ENCODE measurements around the gene EFHC1. TPM values are rescaled to one million over a fixed set of nuclear protein-coding genes. Genes with fewer than 3 reads are reported as not detected.
A peak's percentile ranks its signal among the peaks of the same experiment; 100 is the strongest.

Gene EFHC1
- total and polyA plus RNA-seq, 2 donors from 2014 or later = 25.4 to 33.9 TPM

DNA sequence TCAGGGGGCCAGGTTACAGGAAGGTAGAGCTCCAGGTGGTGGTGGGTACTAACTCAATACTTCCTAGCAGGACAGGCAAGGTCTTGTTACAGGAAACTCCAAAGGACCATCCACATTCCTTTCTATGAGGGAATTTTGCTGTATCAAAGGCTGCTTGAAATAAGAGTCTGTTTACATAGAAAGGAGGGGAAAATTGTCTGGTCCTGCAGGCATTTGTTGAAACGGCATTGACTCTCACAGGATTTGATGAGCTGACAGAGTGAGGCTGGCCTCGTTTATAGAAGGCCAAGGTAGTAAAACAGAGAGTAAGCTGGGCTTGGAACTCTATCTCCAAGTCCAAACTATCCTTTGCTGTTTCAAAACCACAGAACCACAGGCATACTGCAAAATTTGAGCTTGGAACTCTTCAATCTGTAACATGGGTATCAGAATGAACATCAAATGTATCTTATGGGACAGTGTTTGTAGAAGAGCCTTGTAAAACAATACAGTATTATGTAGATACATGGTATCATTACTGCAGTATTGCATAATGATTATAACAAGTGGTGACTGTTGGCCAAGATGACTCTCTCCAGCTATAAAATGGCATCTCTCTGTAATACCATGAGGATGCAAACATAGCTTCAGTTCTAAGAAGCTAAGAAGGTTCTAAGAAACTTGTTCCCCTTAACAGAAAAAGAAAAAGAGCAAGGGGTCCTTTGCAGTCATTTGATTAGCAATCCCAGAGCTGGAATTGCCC is 95.2 kb downstream of the EFHC1 start:
- Histone ChIP-seq H3K9me3 (ENCODE audit: control insufficient read depth in 2 of 3, insufficient read depth in 1 of 3, low read length in 3 of 3) (no peaks in the 10 kb centered on the region), H3K36me3 (ENCODE audit: control insufficient read depth in 2 of 3, insufficient read depth in 3 of 3, low read length in 3 of 3) (peaks cover 0 to 14% (median 2%) of the 10 kb centered on the region in 3 donors), H3K4me3 (ENCODE audit: low read length in 3 of 3) (no peak overlapping the region), H3K27ac (ENCODE audit: low read depth in 2 of 2, low read length in 2 of 2) (no peak overlapping the region), H3K27me3 (ENCODE audit: control insufficient read depth, insufficient read depth, low read length) (no peaks in the 10 kb centered on the region), H3K9ac (ENCODE audit: low read length in 3 of 3) (no peak overlapping the region), H3K4me1 (ENCODE audit: control insufficient read depth in 2 of 3, insufficient read depth in 2 of 3, low read depth in 1 of 3, low read length in 3 of 3) (peaks cover 0 to 15% (median 0%) of the 10 kb centered on the region in 3 donors)
- TF ChIP-seq, protein P1, sequence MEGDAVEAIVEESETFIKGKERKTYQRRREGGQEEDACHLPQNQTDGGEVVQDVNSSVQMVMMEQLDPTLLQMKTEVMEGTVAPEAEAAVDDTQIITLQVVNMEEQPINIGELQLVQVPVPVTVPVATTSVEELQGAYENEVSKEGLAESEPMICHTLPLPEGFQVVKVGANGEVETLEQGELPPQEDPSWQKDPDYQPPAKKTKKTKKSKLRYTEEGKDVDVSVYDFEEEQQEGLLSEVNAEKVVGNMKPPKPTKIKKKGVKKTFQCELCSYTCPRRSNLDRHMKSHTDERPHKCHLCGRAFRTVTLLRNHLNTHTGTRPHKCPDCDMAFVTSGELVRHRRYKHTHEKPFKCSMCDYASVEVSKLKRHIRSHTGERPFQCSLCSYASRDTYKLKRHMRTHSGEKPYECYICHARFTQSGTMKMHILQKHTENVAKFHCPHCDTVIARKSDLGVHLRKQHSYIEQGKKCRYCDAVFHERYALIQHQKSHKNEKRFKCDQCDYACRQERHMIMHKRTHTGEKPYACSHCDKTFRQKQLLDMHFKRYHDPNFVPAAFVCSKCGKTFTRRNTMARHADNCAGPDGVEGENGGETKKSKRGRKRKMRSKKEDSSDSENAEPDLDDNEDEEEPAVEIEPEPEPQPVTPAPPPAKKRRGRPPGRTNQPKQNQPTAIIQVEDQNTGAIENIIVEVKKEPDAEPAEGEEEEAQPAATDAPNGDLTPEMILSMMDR (IDR thresholded peaks at IDR 0.05; ENCODE audit: borderline replicate concordance, extremely low read depth, insufficient read depth) = no peak
- DNase-seq = peak in 2 of 5 donors; percentile 15 to 19
- intact Hi-C loops (cut with DNase I) = no loop called here
- no peak for FAIRE-seq

DNA sequence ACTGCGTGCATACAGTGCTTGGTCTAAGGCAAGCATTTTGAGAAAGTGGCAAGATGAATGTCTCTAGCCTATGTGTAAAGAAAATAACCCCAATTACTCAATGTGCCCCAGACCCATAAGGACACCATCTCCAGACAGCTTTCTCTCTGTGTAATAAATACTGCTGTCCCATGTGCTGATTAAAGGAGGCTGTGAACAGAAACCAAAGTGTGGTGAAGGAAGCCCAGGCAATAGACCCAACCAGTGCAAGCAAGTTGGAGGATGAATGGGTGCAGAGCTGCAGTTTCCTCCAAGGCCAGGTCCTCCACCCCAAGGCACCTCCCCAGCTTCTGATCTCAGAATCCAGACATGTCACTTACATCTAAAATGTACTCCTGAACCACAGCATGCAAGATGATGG is 96.1 kb downstream of the EFHC1 start:
- Histone ChIP-seq H3K9me3 (ENCODE audit: control insufficient read depth in 2 of 3, insufficient read depth in 1 of 3, low read length in 3 of 3) (no peaks in the 10 kb centered on the region), H3K27me3 (ENCODE audit: control insufficient read depth, insufficient read depth, low read length) (no peaks in the 10 kb centered on the region), H3K36me3 (ENCODE audit: control insufficient read depth in 2 of 3, insufficient read depth in 3 of 3, low read length in 3 of 3) (peaks cover 0 to 14% (median 2%) of the 10 kb centered on the region in 3 donors), H3K27ac (ENCODE audit: low read depth in 2 of 2, low read length in 2 of 2) (no peak overlapping the region), H3K4me1 (ENCODE audit: control insufficient read depth in 2 of 3, insufficient read depth in 2 of 3, low read depth in 1 of 3, low read length in 3 of 3) (peaks cover 0 to 15% (median 0%) of the 10 kb centered on the region in 3 donors), H3K9ac (ENCODE audit: low read length in 3 of 3) (no peak overlapping the region), H3K4me3 (ENCODE audit: low read length in 3 of 3) (no peak overlapping the region)
- intact Hi-C loops (cut with DNase I) = no loop called here
- TF ChIP-seq, protein P1 (IDR thresholded peaks at IDR 0.05; ENCODE audit: borderline replicate concordance, extremely low read depth, insufficient read depth) = no peak
- FAIRE-seq (no peak), DNase-seq (no peak)

DNA sequence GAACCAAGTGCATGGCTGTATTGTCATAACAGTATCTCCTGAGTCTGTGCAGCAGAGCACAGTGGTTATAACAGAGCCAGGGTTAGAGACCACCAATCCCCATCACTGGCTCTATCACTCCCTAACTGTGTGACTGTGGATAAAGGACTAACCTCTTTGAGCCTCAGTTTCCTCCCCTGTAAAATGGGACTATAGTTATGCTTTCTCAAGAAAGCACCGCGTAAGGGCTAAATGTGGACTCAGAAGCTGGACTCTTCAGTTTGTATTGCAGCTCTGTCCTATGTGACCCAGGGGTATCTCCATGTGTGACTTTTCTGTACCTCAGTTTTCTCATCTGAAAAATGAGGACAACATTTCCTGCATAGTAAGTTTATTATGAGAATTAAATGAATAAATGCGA is 96.8 kb downstream of the EFHC1 start:
- Histone ChIP-seq H3K4me3 (ENCODE audit: low read length in 3 of 3) (no peak overlapping the region), H3K27me3 (ENCODE audit: control insufficient read depth, insufficient read depth, low read length) (no peaks in the 10 kb centered on the region), H3K36me3 (ENCODE audit: control insufficient read depth in 2 of 3, insufficient read depth in 3 of 3, low read length in 3 of 3) (peaks cover 0 to 14% (median 2%) of the 10 kb centered on the region in 3 donors), H3K9me3 (ENCODE audit: control insufficient read depth in 2 of 3, insufficient read depth in 1 of 3, low read length in 3 of 3) (no peaks in the 10 kb centered on the region), H3K27ac (ENCODE audit: low read depth in 2 of 2, low read length in 2 of 2) (no peak overlapping the region), H3K4me1 (ENCODE audit: control insufficient read depth in 2 of 3, insufficient read depth in 2 of 3, low read depth in 1 of 3, low read length in 3 of 3) (peaks cover 0 to 11% (median 0%) of the 10 kb centered on the region in 3 donors), H3K9ac (ENCODE audit: low read length in 3 of 3) (no peak overlapping the region)
- TF ChIP-seq, protein P1 (IDR thresholded peaks at IDR 0.05; ENCODE audit: borderline replicate concordance, extremely low read depth, insufficient read depth) = no peak
- intact Hi-C loops (cut with DNase I) = no loop called here
- no peak for DNase-seq
- no peak for FAIRE-seq

Data from kidney (tissue), 14 donors.